Nucleus accumbens (tissue), 56 donors: Measurements from ENCODE around the gene KIF6.
"Not testable (repeated sequence)": the region's sequence is repeated elsewhere in the genome, so short reads cannot be mapped to it uniquely, and the experiment has no call there.

Experiments used
- DNase-seq, 56 donors: peaks; one replicate each; lab custom pipeline; 2025; lab: John Stamatoyannopoulos, UW

Gene KIF6

GRCh38 chr6:39309942-39310531 is 415.2 kb downstream of the KIF6 start:
- peak in 49 of 56 donors; percentile 4 to 75 (median 35) for DNase-seq

GRCh38 chr6:39307462-39307861 is 417.7 kb downstream of the KIF6 start:
- DNase-seq = no peak

- no peak for DNase-seq
Measured at GRCh38 chr6:39304951-39305350, 420.3 kb downstream of the KIF6 start.

- DNase-seq = no peak
Measured at GRCh38 chr6:39303425-39304153, 421.6 kb downstream of the KIF6 start.

- peak in 48 of 56 donors; percentile 4 to 84 (median 38) for DNase-seq
Measured at GRCh38 chr6:39302669-39303424, 422.4 kb downstream of the KIF6 start.

GRCh38 chr6:39302011-39302410 is 423.2 kb downstream of the KIF6 start:
- no peak for DNase-seq

- no peak for DNase-seq
Measured at GRCh38 chr6:39301606-39302005, 423.6 kb downstream of the KIF6 start.

GRCh38 chr6:39300739-39301138 is 424.5 kb downstream of the KIF6 start:
- DNase-seq = peak in 3 of 56 donors; percentile 3 to 5 (median 5)

GRCh38 chr6:39298061-39298460 is 427.1 kb downstream of the KIF6 start:
- DNase-seq = no peak

GRCh38 chr6:39296745-39297640 is 428.2 kb downstream of the KIF6 start:
- DNase-seq = peak in 1 of 56 donors; percentile 7

GRCh38 chr6:39295611-39296011 is 429.6 kb downstream of the KIF6 start:
- no peak for DNase-seq

GRCh38 chr6:39294899-39295298 is 430.3 kb downstream of the KIF6 start:
- no peak for DNase-seq

GRCh38 chr6:39294133-39294532 is 431.1 kb downstream of the KIF6 start:
- DNase-seq = no peak

GRCh38 chr6:39292637-39293036 is 432.6 kb downstream of the KIF6 start:
- DNase-seq = no peak

GRCh38 chr6:39289490-39289889 is 435.7 kb downstream of the KIF6 start:
- no peak for DNase-seq

GRCh38 chr6:39287601-39288000 is 437.6 kb downstream of the KIF6 start:
- no peak for DNase-seq

- not testable (repeated sequence) for DNase-seq
Measured at GRCh38 chr6:39286596-39286995, 438.6 kb downstream of the KIF6 start.

GRCh38 chr6:39282774-39283173 is 442.4 kb downstream of the KIF6 start:
- no peak for DNase-seq

GRCh38 chr6:39281312-39281980 is 443.8 kb downstream of the KIF6 start:
- no peak for DNase-seq

- no peak for DNase-seq
Measured at GRCh38 chr6:39280247-39280731, 444.9 kb downstream of the KIF6 start.
